Tibial nerve (tissue), 4 donors: ENCODE results near the gene ZNF716. TPM values are rescaled to one million over a fixed set of nuclear protein-coding genes. Genes with fewer than 3 reads are reported as not detected.

Experiments used
- DNase-seq, 2 donors: peaks; one replicate each; pipeline ENCODE4 v3.0.0-alpha.2; 2019; ENCODE audit warnings: low spot score in 2 of 2
- H3K27ac ChIP-seq, 4 donors: fragments of 200-600 bp; sonication (generic) in 3 of 4; one replicate each; pipeline ENCODE4 v1.5.1; 2017 to 2019; ENCODE audit warnings: mild to moderate bottlenecking in 1 of 4
- H3K27me3 ChIP-seq, 2 donors: fragments of 200-600 bp; sonication (generic) in 1 of 2; one replicate each; pipeline versions ENCODE4 v1.5.1 to v1.6.0; 2017 to 2019
- H3K36me3 ChIP-seq, 3 donors: fragments of 200-600 bp; sonication (generic); one replicate each; pipeline ENCODE4 v1.5.1; 2018 to 2019
- H3K4me1 ChIP-seq, 4 donors: fragments of 200-600 bp; sonication (generic) in 3 of 4; one replicate each; pipeline ENCODE4 v1.5.1; 2017 to 2019
- H3K4me3 ChIP-seq, 4 donors: fragments of 200-600 bp; sonication (generic) in 3 of 4; one replicate each; pipeline ENCODE4 v1.5.1; 2017 to 2019; ENCODE audit warnings: mild to moderate bottlenecking in 1 of 4, moderate library complexity in 1 of 4
- H3K9me3 ChIP-seq, 4 donors: fragments of 200-600 bp; sonication (generic) in 3 of 4; one replicate each; pipeline ENCODE4 v1.5.1; 2017 to 2019
- CTCF ChIP-seq, 5 experiments: fragments of 200-600 bp in 3 of 5; fragments of 450-650 bp in 2 of 5; sonication (generic) in 3 of 5; IDR thresholded peaks; one replicate each; pipeline ENCODE4 v1.5.1; 2016 to 2019; ENCODE audit warnings: antibody characterized with exemption in 5 of 5, mild to moderate bottlenecking in 3 of 5, moderate library complexity in 2 of 5
- EP300 ChIP-seq, 2 donors: sonication (generic); formaldehyde crosslinking; IDR thresholded peaks; one replicate each; pipeline ENCODE4 v1.6.1; 2017; ENCODE audit warnings: antibody characterized with exemption in 2 of 2, mild to moderate bottlenecking in 1 of 2
- POLR2A ChIP-seq, 2 donors: fragments of 450-650 bp; IDR thresholded peaks; one replicate each; pipeline ENCODE4 v1.6.1; 2017; ENCODE audit warnings: antibody characterized with exemption in 2 of 2, mild to moderate bottlenecking in 2 of 2, moderate library complexity in 2 of 2
- WGBS, 2 donors: methylation state at CpG; one replicate each; pipeline ENCODE4 v1.1.5; 2018; 5-methylcytosine and 5-hydroxymethylcytosine counted together
- total RNA-seq, 4 donors: library from RNA; depleted of rRNA; stranded (reverse); fragments of >200 nt; gene quantifications; one replicate each; pipeline ENCODE4 v1.1.0, GENCODE V29; 2016

Gene ZNF716
- total RNA-seq, 4 donors from 2014 or later = not detected

GRCh38 chr7:57404967-57405421, 45.0 kb upstream of the ZNF716 start:
- Histone ChIP-seq H3K4me1 (no peaks in the 10 kb centered on the region), H3K36me3 (no peaks in the 10 kb centered on the region), H3K4me3 (peak overlapping the region in 1 of 4 donors; percentile 29), H3K27ac (no peak overlapping the region), H3K9me3 (peaks cover 0 to 52% (median 0%) of the 10 kb centered on the region in 4 donors), H3K27me3 (no peaks in the 10 kb centered on the region)
- DNase-seq = no peak
- WGBS, 2 donors = 41 to 72% methylated on average over 11 to 23 of the region's 24 CpGs
- no peak for TF ChIP-seq POLR2A (IDR thresholded peaks at IDR 0.05)
- no peak for TF ChIP-seq CTCF (IDR thresholded peaks at IDR 0.05)
- TF ChIP-seq EP300 (IDR thresholded peaks at IDR 0.05) = no peak

- TF ChIP-seq POLR2A (IDR thresholded peaks at IDR 0.05) = no peak
- TF ChIP-seq CTCF (IDR thresholded peaks at IDR 0.05) = no peak
- TF ChIP-seq EP300 (IDR thresholded peaks at IDR 0.05) = no peak
- Histone ChIP-seq H3K27me3 (no peaks in the 10 kb centered on the region), H3K36me3 (no peaks in the 10 kb centered on the region), H3K4me1 (no peaks in the 10 kb centered on the region), H3K4me3 (no peak overlapping the region), H3K27ac (no peak overlapping the region), H3K9me3 (peaks cover 0 to 46% (median 0%) of the 10 kb centered on the region in 4 donors)
- no peak for DNase-seq
- 67 to 68% methylated on average over 7 of the region's 7 CpGs for WGBS, 2 donors
Measured at GRCh38 chr7:57407125-57407524, 42.9 kb upstream of the ZNF716 start.

GRCh38 chr7:57412168-57412567, 37.8 kb upstream of the ZNF716 start:
- Histone ChIP-seq H3K4me1 (no peaks in the 10 kb centered on the region), H3K36me3 (no peaks in the 10 kb centered on the region), H3K27ac (no peak overlapping the region), H3K4me3 (no peak overlapping the region), H3K9me3 (peaks cover 0 to 40% (median 0%) of the 10 kb centered on the region in 4 donors), H3K27me3 (no peaks in the 10 kb centered on the region)
- no peak for DNase-seq
- 51 to 67% methylated on average over 6 of the region's 6 CpGs for WGBS, 2 donors
- TF ChIP-seq EP300 (IDR thresholded peaks at IDR 0.05) (no peak), CTCF (IDR thresholded peaks at IDR 0.05) (no peak), POLR2A (IDR thresholded peaks at IDR 0.05) (no peak)

GRCh38 chr7:57412618-57413017, 37.4 kb upstream of the ZNF716 start:
- H3K9me3 ChIP-seq = peaks cover 0 to 40% (median 0%) of the 10 kb centered on the region in 4 donors
- DNase-seq = no peak
- no peaks in the 10 kb centered on the region for H3K27me3 ChIP-seq
- H3K4me3 ChIP-seq = no peak overlapping the region
- 56 to 59% methylated on average over 2 to 3 of the region's 3 CpGs for WGBS, 2 donors
- no peaks in the 10 kb centered on the region for H3K36me3 ChIP-seq
- no peak for TF ChIP-seq EP300 (IDR thresholded peaks at IDR 0.05)
- TF ChIP-seq CTCF (IDR thresholded peaks at IDR 0.05) = no peak
- no peak for TF ChIP-seq POLR2A (IDR thresholded peaks at IDR 0.05)
- no peaks in the 10 kb centered on the region for H3K4me1 ChIP-seq
- H3K27ac ChIP-seq = no peak overlapping the region

GRCh38 chr7:57413529-57414398, 36.2 kb upstream of the ZNF716 start:
- H3K9me3 ChIP-seq = peaks cover 0 to 42% (median 0%) of the 10 kb centered on the region in 4 donors

More at GRCh38 chr7:57413529-57414398, 36.2 kb upstream of the ZNF716 start:
- WGBS, 2 donors = 50 to 61% methylated on average over 7 of the region's 7 CpGs
- TF ChIP-seq CTCF (IDR thresholded peaks at IDR 0.05) (no peak), POLR2A (IDR thresholded peaks at IDR 0.05) (no peak), EP300 (IDR thresholded peaks at IDR 0.05) (no peak)
- Histone ChIP-seq H3K4me3 (no peak overlapping the region), H3K27ac (no peak overlapping the region), H3K4me1 (no peaks in the 10 kb centered on the region), H3K27me3 (no peaks in the 10 kb centered on the region), H3K36me3 (no peaks in the 10 kb centered on the region)
- DNase-seq = no peak
